Measurements from ENCODE around the gene RAB7B. TPM values are rescaled to one million over a fixed set of nuclear protein-coding genes. Genes with fewer than 3 reads are reported as not detected.
A peak's percentile ranks its signal among the peaks of the same experiment; 100 is the strongest.

Gene RAB7B
- total RNA-seq, 1 experiment from 2014 or later = 0.10 TPM

DNA sequence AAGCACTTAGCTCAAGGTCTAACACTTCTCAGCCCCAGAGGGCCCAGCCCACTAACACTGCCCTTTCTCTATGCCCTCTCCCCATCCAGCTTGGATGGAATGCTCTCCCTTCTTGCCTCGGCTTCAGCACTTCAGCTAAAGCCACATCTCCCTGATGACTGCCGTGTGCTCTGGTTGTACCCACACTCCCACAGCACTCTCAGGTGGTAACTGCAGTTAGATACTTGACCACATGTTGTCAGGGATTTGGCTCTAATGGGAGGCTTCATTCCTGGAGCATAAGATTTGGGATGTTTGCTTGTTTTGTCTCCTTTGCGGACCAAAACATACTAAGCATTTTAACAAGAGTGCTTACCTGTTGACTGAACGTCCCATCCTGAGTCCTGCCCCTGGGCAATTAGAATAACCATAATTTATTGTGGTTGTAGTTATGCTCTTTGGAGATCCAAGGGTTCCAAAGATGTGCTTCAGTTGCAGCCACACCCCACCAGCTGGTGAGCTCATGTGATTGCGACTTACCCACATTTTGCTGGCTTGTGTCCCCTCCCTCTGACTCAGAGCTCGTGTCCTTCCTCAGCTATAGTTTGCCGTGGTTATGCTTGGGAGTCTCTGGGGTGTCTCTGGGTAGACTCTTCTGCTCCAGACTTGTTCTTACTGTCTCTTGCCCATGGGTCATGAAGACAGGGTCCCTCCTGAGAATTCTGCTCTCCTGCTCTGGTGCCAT lies 52.2 kb downstream of the RAB7B start:
- DNase-seq (ENCODE audit: low read depth) = peak; percentile 67

DNA sequence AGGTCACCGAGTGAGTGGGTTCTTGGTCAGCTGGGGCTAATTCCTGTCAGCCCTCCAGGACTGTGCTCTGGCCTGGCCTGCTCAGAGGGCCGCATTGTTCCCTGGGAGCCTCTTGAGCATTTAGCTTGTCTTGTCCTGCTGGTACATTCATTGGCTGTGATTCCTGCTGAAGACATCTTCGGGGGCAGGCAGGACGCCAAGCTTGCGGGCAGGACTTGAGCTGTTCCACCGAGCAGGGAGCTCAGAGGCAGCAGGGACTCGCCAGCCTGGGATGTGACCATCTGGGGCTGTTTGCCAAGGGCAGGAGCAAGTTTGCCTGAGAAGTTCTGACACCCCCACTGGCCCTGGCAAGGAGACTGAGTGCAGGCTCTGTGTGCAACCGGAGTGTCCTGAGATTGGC lies 52.9 kb downstream of the RAB7B start:
- peak; percentile 76 for DNase-seq (ENCODE audit: low read depth)

DNA sequence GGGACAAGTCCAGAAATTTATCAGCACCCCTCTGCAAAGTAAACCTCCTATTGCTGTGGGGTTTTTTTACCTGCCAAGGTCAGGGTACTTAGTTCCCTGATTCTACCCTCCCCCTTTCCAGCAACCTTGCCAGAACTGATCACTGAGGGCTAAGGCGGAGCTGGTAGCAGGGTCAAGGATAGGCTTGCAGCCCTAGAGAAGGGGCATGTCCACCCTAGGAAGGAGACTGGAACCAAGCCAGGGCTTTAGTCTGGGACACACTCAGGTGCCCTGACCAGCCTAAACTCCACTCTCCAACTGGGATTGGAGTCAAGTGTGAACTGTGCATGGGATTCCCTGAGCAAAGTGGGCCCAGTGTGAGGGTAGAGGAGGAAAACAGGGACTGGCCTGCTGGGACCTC lies 53.4 kb downstream of the RAB7B start:
- no peak for DNase-seq (ENCODE audit: low read depth)

DNA sequence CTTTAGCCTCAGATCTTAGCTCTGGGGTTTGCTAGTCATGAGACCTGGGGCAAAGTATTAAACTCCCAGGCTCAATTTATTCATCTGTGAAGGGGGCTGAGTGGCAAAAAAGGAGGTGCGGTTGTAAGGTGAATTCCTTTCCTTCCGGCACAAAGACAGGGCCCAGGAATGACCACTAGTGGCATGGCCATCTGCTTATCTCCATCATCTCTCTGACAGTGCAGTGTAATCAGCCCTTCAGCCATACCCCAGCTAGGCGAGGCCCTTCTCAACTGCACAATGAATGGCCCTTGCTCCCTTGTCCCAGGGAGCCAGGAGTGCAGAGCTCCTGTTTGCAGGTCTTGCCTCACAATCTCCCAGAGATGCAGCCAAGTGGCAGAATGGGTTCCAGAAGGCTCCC lies 54.3 kb downstream of the RAB7B start:
- DNase-seq (ENCODE audit: low read depth) = no peak

DNA sequence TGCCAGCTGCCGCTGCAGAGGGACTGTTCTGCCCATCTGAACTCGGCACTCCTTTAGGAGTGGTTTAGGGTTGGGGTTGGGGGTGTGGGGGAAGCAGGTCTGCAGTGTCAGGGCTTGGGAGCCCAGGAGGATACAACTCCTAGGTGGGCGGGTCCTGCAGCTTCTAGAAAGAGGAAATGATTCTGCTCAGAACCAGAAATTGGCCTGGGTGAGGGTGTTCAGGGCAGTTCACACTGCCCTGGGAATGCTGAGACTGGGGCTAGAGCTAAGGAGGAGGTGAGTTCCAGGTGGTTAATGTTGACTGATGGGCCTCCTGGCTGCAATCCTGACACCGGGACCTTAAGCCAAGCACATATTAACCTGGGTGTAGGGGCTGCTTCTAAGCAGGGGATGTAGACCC lies 55.2 kb downstream of the RAB7B start:
- no peak for DNase-seq (ENCODE audit: low read depth)

DNA sequence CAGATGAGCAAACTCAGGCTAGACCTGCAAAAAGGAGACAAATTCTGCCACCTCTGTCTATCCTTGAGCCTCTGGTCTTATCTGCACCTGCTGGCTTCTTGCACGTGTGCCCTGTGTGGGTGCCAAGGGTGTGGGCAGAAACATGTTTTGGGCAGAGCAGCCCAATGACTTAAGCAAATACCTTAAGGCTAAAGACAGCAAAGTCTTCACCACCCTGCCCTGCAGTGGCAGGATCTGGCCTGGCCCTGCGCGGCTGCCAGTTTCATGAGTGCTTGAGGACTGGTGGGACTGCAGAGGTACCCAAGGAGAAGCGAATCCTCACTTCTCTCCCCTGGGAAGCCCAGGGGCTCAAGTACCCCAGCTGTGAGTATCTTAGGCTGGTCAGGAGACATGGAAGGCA lies 56.2 kb downstream of the RAB7B start:
- DNase-seq (ENCODE audit: low read depth) = no peak

DNA sequence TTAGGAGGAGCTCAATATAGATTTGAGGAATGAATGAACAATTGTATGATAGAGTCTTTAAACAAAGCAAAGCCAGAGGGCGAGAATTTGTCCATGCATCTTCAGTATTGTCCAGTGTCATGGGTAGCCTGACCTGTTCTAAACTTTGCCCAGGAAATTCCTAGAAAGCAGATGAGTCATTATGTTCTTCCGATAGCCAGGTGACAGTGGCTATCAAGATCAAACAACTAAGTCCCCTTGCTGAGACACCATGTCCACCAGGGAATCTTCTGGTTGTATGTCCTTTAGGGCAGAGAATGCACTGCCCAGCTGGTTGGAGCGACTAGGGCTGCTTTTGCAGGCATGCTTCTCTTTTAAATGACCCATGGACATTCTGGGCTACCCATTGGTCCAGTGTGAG lies 58.1 kb downstream of the RAB7B start:
- DNase-seq (ENCODE audit: low read depth) = no peak

DNA sequence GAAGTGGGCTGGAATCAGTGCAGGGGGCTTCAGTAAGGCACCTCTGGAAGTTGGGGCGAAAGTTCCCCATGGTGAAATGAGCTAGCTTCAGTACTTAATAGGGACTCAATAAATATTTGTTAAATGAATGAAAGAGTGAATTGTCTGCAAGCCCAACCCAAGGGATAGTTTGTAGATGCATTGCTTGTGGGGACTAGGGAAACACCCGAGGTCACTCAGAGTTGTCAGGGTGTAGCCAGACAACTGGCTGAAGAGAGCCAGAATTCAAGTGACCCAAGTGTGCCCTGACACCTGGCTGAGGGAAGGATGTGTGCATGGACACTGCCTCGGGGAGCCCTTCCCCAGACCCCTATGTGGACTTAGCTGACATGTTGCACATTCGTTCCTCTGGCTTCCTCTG lies 58.7 kb downstream of the RAB7B start:
- no peak for DNase-seq (ENCODE audit: low read depth)

DNA sequence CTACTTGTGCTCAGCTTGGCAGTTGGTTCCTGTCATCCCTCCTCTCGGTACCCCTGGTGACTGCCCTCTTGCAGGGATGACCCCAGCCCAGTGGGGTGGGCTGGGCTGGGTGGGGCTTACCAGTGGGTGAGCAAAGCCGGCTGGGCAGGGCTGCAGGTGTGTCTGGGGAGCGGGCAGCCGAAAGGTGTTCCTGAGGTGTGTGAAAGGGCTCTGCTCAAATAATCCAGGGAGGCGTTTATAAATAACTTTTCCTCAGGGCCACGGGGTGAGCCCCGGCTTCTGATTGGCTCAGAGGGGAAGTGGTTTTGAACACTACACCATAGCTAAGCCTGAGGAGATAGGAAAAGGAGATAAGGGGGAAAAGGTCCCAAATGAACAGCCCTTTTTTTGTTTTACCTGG lies 60.0 kb downstream of the RAB7B start, which contains the start of gene SLC26A9:
SLC26A9 (minus strand) TSS at position 212 of the 400 bp plus-strand sequence. CDS start 7,636 bp downstream, outside the sequence.
- DNase-seq (ENCODE audit: low read depth) = no peak

DNA sequence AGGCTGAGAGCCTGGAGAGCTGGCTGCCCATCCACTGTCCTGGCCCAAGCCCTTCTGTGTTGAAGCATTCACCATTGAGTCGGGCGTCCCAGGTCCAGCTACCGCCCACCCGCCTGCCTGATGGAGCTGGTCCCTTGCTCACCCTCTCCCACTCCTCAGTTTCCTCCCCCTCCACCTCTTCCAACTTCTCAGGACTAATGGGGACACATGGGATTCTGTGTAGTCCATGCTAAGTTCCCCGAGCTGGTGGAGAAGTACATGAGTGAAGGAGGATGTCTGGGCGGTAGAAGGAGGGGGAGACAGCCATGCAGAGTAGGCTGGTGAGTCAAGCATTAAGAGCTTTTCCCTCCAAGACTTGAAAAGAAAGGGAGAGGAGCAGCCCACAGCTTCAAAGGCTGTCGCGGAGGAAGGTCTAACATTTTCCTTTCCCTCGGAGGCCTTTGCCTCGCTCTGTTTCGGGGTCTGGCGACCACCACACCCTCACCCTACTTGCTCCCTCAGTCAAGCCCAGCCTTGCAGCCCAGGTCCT lies 60.5 kb downstream of the RAB7B start:
- DNase-seq (ENCODE audit: low read depth) = peak; percentile 44

DNA sequence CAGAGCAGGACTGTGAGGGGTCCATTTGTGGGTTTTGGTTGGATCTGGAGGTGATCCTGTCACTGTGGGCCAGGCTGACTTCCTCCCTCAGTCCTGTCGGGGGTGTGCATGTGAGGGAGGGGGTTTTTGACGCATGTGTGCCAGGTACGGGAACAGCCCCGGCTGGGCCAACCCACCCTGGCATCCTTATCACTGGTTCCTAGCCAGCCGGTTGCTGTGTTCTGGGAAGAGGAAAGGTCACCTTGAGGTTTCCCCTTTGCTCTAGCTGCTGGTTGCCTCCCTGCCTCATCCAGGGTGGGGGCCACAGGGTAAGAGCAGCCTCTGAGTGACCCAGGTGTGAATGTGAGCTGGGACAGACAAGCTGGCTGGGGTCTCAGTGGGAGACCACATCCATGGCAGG lies 62.5 kb downstream of the RAB7B start:
- no peak for DNase-seq (ENCODE audit: low read depth)

DNA sequence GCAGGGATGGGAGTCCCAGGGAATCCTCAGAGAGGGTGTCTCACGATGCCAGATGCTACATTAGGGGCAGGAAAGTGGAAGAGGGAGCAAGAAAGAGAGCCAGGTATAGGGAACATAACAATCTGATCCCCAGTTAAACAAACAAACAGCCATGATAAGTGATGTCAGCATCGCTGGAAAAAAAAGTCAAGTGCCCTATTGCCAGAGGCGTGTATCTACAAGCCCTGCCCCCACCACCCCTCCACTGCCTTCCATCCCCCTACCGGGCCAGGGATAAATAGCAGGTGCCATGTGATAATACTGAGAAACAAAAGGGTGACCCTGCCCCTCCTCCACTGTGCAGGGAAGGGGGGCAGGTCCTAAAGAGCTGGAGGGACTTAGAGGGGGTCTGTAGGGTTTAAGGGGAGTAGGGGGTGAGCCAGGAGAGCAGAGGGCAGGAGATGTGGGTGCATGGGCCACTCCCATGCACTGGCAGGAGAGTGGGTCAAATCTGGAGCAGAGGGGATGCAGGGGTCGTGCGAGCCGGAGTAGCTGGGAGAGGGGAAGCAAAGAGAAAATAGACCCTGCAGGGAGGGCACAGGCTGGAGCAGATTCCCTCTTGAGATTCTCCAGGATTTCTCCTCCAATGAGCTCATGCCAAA lies 63.4 kb downstream of the RAB7B start:
- DNase-seq (ENCODE audit: low read depth) = no peak

DNA sequence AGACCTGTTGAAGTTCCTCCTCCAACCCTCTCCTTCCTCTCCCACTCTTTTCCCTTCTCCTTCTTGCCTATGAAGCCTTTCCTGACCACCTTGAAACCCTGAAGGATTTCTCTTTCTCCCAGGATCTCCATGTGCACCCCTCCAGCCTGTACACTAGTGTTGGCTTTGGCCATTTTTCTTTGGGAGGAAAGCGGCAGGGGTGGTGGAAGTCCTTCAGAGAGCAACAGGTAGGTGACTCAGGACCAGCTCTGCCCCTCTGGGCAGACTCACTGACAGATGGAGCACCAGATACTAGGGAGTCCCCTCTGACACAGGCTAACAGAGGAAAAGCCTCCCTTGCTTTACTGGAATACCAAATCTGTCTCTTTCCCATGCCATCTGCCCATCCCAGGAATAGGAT lies 64.5 kb downstream of the RAB7B start:
- DNase-seq (ENCODE audit: low read depth) = no peak

DNA sequence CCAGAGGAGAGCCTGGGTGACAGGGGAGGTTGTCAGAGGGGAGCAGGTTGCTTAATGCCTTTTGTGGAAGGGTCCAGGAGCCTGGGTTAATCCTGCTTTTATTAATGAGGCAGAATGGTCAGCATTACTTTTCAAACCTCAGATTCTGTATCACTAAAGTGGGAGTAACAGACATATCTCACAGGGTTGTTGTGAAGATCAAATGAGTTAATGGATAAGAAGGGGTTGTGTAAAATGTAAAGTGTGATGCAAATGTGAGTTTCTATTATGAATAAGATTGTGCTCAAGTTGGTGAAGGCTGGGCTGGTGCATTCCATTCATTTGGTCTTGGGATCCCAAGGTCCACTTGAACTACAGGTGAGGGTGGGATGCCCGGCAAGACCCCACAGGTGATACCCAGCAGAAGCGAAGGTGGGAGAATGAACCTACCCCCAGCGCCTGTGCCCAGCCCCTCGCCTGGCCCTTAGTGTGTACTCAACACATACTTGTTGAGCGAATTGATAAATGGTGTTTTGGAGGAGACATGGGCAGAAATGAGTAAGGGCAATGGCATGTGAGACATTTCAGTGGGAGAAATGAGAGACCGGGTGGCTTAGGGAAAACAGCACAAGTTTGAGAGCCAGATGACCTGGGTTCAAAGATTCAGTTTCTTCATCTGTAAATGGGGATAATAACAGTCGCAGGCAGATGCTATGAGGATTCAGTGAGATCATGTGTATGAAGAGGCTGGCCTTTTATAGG lies 66.2 kb downstream of the RAB7B start:
- peak; percentile 85 for DNase-seq (ENCODE audit: low read depth)

DNA sequence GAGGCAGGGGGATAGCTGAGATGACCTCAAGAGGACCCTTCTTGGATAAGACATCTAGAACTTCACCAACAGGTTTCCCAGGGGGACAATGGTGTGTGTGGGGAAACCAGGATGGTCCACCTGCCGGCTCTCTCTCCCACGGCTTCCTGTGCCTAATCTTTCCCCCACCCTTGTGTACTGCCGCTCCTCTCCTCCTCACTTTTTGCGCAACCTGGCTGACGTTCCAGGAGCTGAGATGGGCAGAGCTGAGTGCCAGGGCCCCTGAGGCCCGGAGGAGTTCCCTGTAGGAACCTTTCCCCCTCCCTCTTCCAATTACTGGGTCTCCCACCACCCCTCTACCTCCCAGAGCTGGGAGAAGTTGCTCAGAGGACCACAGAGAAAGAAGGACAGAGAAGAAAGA lies 66.9 kb downstream of the RAB7B start:
- no peak for DNase-seq (ENCODE audit: low read depth)

DNA sequence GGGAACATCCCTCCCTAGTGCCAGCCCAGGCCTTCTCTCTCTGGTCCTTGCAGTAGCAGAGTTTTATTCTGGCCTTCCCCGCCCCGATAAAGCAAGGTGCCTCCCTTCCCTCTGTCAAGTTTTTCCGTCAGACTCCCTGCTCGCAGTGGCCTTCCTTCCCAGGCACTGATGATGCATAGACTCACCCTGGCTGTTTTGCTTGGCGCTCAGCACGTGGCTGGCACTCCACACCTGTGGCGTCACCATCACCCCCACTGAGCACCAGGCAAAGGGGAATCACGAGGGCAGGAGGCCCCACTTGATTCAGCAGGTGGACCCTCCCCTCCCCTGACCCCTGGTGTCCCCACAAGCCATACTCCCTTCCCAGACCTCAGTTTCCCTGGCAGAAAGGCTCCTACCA lies 67.3 kb downstream of the RAB7B start:
- DNase-seq (ENCODE audit: low read depth) = no peak

DNA sequence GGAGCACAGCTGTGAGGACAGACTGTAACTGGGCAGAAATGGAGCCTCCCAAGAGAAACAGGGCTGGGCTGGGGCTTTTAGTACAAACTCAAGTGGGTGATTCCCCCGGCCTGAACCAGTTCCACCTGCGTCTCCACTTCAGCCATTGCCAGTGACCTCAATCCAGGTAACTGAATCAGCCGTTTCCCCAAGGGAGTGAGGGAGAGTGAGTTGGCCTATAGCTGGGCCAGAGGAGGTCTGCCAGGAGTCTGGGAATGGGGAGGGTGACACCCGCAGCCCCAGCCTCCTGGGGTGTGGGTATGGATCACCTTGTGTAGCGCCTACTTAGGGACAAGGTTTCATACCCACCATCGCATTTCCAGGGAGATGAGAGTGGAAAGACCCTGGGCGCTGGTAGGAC lies 68.4 kb downstream of the RAB7B start:
- no peak for DNase-seq (ENCODE audit: low read depth)

DNA sequence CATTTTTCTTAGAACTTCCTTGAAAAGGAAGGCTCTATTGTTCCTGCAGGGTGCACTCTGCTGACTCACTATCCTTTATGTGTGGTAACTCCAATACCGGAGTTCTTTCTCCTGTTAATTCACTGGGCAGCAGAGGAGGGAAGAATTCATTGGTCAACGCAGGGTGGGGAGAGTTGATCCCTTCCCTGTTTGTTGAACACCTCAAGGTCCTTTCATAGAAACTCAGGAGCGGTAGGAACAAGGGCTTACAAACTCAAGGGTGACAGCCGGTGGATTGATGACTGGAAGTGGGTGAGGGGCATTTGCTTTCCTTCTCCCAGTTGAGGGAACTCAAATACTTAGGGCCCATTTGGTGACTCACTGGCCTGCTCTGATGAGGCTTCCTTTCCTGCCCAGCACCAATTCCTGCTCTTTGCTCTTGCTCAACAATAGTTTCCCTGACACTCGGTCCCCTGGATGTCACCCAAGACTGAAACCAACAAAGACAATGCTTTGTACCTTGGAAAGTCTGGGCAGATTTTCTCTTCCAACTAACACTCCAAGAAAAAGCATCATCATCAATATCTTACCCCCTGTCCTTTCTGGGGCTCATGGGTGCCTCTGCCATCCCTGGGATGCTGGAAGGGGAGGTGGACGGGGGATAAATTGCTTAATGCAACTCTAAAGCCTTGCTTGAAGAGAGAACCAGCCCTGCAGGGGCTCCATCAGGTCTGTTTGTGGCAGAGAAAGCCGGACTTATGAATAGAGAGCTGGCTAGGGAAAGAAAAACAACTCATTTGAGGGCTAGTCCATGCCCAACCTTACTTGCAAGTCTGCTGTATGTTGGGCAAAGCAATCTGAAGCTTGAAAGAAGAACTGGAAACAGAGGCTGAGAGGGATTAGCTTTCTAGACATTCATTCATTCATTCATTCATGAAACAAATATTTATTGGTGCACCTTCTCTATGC lies 69.2 kb downstream of the RAB7B start:
- peak; percentile 95 for DNase-seq (ENCODE audit: low read depth)

DNA sequence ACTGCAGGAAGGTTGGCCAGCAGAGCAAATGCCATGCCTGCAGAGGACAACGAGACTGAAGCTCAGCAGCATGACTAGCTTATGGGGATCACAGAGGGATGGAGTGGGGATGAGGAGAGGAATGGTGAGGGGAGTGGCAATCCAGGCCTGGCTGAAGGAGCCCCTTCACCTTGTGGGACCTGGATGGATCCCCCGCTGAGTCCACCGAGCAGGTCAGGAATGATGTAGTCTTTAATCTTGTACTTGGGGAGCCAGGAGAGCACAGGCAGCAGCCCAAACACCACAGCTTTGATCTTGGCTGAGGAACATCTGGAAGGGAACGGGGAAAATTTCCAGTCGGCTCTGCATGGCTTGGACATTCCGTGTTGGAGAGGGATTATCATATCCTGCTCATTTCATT lies 70.4 kb downstream of the RAB7B start:
- no peak for DNase-seq (ENCODE audit: low read depth)

DNA sequence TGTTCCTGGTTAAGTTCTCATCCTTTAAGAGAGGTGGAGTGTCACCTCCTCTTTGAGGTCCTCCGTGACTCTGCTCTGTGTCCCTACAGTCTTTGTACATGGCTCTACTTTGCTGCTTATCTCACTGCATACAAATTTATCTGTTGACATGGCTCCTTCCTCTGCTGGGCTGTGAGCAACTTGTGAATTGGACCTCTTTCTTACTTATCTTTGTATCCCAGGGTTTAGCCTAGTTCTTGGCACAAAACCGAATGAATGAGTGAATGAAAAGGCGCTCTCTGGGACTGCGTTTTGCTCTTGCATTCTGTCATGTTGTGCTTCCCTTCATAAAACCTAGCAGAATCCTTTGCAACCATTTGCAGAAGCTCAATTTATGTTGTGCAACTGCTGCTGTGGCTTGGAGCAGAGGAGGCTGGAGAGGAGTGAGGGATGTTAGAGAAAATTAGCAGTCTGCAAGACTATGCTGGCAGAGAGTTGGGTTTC lies 72.4 kb downstream of the RAB7B start:
- no peak for DNase-seq (ENCODE audit: low read depth)

DNA sequence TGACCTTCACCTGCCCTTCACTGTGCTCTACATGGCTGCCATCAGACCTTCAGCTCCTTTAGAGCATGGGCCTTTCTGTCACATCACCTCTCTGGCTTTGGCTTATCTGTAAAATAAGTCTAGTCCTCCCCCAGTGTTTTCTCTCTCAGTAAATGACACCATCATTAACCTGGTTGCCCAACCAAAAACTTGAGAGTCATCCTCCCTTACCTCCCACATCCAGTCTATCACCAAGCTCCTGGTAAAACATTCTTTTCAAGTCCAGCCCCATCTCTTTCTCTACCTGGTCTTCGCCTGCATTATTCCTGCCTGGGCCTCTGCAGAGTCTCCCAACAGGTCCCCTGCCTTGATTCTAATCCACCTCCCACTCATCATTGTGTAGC lies 73.0 kb downstream of the RAB7B start:
- DNase-seq (ENCODE audit: low read depth) = no peak
